Measurements from ENCODE around the gene FLRT2.

DNA sequence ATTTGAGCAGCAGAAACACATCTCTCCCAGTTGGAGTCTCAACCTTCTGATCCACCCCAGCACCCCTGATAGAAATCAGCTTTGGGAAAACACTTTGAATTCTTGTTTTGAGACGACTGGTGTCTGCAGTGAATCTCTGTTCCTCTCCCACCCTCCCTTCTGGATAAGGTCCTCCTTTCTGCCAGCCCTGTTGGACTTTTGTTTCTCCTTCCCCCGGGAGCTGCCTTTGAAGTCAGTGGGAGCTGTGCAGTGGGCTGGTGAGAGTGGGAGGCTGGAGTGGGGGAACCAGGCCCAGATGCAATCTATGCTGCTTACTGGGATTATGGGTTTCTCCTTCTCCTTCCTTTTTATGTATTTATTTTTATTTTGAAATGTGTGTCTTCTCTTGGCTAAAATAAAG is 49.0 kb downstream of the FLRT2 start:
- no peak for TF ChIP-seq CREB1 (CRISPR knock-in tag; IDR thresholded peaks at IDR 0.05)
- TF ChIP-seq, protein P1, sequence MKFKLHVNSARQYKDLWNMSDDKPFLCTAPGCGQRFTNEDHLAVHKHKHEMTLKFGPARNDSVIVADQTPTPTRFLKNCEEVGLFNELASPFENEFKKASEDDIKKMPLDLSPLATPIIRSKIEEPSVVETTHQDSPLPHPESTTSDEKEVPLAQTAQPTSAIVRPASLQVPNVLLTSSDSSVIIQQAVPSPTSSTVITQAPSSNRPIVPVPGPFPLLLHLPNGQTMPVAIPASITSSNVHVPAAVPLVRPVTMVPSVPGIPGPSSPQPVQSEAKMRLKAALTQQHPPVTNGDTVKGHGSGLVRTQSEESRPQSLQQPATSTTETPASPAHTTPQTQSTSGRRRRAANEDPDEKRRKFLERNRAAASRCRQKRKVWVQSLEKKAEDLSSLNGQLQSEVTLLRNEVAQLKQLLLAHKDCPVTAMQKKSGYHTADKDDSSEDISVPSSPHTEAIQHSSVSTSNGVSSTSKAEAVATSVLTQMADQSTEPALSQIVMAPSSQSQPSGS (CRISPR knock-in tag; IDR thresholded peaks at IDR 0.05; ENCODE audit: borderline replicate concordance, low read depth), result no peak
- no peak for TF ChIP-seq CTCF (IDR thresholded peaks at IDR 0.05)
- no peak for TF ChIP-seq TEAD4 (CRISPR knock-in tag; IDR thresholded peaks at IDR 0.05)
- TF ChIP-seq SP1 (CRISPR knock-in tag; conservative IDR thresholded peaks at IDR 0.05), result no peak
- TF ChIP-seq FOXJ3 (CRISPR knock-in tag; IDR thresholded peaks at IDR 0.05; ENCODE audit: borderline replicate concordance), result no peak
- no peak for TF ChIP-seq ZNF219 (CRISPR knock-in tag; IDR thresholded peaks at IDR 0.05; ENCODE audit: borderline replicate concordance)
- no peak for TF ChIP-seq ZNF121 (CRISPR knock-in tag; IDR thresholded peaks at IDR 0.05)
- TF ChIP-seq NFYB (CRISPR knock-in tag; conservative IDR thresholded peaks at IDR 0.05; ENCODE audit: low read depth), result no peak
- TF ChIP-seq NFE2L1 (CRISPR knock-in tag; IDR thresholded peaks at IDR 0.05), result no peak
- TF ChIP-seq FOXP1 (CRISPR knock-in tag; IDR thresholded peaks at IDR 0.05; ENCODE audit: borderline replicate concordance), result no peak
- TF ChIP-seq NR3C1 (CRISPR knock-in tag; conservative IDR thresholded peaks at IDR 0.05; ENCODE audit: low read depth), result no peak
- TF ChIP-seq, protein P2, sequence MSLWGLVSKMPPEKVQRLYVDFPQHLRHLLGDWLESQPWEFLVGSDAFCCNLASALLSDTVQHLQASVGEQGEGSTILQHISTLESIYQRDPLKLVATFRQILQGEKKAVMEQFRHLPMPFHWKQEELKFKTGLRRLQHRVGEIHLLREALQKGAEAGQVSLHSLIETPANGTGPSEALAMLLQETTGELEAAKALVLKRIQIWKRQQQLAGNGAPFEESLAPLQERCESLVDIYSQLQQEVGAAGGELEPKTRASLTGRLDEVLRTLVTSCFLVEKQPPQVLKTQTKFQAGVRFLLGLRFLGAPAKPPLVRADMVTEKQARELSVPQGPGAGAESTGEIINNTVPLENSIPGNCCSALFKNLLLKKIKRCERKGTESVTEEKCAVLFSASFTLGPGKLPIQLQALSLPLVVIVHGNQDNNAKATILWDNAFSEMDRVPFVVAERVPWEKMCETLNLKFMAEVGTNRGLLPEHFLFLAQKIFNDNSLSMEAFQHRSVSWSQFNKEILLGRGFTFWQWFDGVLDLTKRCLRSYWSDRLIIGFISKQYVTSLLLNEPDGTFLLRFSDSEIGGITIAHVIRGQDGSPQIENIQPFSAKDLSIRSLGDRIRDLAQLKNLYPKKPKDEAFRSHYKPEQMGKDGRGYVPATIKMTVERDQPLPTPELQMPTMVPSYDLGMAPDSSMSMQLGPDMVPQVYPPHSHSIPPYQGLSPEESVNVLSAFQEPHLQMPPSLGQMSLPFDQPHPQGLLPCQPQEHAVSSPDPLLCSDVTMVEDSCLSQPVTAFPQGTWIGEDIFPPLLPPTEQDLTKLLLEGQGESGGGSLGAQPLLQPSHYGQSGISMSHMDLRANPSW (CRISPR knock-in tag; conservative IDR thresholded peaks at IDR 0.05; ENCODE audit: low read depth), result no peak
